HCEC 1CT (cell line): Measurements from ENCODE around the gene SHC2.
"Not testable (repeated sequence)": the region's sequence is repeated elsewhere in the genome, so short reads cannot be mapped to it uniquely, and the experiment has no call there.

ENCODE experiments used
- DNase-seq: peaks from one replicate; pipeline ENCODE4 v3.0.0-alpha.2; 2017

SHC2 gene

DNA sequence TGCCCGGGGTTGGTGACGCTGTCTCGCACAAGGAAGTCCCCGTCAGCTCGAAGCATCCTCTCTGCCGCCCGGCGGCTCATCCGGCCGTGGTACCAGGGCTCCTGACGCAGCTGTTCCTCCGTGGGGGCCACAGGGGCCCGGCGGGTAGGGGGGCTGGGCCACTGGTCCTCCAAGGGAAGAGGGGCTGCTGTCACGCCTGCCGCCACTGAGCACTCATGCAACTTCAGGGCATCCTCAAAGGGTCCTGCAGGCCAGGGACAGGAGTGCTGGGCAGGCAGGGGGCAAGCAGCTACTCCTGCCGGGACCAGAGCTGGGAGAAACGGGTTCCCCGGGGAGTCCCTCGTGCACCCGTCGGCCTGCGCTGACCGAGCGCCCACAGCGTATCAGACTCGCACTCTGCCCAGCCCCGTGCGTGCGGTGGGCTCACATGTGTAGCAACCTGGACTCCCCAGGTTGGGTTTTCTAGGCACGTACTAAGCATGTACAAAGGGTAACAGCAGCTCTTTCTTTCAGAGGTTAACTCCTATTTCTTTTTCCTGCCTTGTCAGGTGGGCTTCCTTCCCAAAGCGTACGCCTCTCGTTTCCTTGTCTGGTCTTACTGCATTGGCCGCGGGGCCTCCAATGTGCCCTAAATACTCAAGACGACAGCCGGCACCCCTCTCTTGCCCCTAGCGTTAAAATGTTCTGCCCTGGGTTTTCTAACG, 38.5 kb downstream of the SHC2 start:
- no peak for DNase-seq

GRCh38 chr19:419721-420515, 40.9 kb downstream of the SHC2 start:
- DNase-seq = no peak

DNA sequence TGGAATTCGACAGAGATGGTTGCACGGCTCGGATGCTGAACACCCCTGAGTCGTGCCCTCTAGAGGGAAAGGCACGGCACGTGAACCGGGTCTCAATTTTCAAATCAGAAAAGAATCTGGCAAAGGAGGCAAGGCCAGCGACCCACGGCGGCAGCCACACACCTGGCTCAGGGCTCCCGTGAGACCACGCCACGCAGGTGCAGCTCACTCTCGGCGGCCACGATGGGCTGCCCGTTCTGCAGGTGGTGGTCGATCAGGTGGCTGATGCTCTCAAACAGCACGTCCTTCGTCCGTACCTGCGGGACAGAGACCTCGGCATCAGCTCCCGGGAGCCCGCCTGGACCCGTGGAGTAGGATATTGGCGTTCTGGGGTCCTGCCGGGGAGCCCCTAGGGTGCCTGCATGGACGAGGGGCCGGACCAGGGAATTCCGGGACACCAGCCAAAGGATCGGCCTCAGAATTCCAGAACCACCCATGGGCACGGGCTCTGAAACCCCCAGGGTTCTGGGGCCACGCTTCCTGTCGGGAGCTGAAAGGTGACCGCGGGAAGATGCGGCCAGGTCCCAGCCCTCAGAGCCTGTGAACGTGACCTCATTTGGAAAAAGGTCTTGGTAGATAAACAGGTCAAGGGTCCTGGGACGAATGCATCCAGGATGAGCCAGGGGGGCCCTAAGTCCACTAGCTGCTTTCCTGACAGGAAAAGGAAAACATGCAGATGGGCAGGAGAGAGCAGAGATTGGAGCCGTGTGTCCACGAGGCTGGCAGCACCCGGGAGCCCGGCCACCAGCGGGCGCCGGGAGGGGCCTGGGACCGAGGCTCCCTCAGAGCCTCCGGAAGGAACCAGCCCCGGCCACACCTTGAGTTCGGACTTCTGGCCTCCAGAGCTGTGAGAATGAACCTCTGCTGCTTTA, 41.8 kb downstream of the SHC2 start:
- no peak for DNase-seq

GRCh38 chr19:416416-416815, 44.4 kb downstream of the SHC2 start:
- DNase-seq = no peak

DNA sequence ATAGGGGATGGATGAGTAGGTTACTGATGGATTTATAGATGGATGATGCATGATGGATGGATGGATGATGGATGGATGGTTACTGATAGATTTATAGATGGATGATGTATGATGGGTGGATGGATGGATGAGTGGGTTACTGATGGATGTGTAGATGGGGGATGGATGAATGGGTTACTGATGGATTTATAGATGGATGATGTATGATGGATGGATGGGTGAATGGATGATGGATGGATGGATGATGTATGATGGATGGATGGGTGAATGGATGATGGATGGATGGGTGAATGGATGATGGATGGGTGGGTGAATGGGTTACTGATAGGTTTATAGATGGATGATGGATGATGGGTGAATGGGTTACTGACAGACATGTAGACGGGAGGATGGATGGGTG, 45.5 kb downstream of the SHC2 start:
- DNase-seq = no peak

DNA sequence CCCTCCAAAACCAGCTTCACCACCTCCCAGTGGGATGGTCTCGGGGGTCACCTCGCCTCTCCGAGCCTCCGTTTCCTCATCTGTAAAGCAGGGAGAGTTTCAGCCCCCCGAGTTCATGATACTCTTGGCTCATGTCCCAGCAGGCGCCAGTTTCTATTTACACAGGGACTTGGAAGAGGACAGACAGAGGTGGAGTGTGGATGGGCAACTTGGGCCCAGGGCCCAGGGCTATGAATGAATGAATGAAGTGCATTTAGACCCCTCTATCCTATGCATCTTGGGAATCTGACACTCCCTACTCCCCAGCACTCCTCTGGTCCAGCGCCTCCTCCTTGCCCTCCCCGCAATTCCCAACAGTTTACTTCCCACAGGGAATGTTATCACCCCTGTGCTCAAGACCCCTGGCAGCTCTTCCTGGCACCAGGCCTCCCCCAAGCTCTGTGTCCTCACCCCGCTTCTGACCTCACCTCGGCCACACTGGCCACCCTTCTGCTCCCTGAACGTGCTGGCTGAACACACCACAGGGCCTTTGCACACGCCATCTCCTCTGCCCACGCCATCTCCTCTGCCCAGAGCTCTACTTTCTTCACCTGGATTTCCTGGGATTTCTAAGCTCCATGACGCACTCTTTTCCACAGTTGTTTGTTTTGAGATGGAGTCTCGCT, 46.9 kb downstream of the SHC2 start:
- no peak for DNase-seq

DNA sequence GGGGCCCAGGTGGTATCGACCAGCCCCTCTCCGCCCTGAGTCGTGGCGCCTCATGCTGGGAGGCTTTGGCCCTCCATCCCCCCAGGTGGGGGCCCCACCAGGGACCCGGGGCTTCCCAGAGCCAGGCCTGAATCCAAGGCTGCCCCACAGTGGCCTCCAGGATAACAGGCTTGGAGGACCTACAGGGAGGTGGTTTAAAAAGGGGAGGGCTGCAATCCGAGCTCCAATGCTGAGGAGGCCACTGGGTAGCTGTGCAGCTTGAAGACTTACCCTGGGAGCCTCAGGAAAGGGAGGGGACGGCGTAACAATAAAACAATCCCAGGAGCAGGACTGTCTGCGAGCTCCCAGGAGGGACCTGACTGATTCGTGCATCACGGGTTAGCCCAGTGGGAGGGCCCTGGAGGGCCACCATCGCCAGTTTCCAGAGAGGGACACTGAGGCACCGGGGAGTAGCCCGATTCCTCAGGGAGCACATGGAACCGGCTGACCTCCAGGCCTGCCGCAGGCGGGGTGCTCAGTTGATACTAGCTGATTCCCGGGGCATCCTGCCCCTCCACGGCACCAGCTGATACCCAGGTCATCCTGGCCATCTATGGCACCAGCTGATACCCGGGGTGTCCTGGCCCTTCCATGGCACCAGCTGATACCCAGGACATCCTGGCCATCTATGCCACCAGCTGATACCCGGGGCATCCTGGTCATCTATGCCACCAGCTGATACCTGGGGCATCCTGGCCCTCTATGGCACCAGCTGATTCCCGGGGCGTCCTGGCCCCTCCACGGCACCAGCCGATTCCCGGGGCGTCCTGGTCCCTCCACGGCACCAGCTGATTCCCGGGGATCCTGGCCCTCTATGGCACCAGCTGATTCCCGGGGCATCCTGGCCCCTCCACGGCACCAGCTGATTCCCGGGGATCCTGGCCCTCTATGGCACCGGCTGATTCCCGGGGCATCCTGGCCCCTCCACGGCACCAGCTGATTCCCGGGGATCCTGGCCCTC, 48.2 kb downstream of the SHC2 start:
- no peak for DNase-seq

- no peak for DNase-seq
These were observed 49.0 kb downstream of the SHC2 start for GRCh38 chr19:411723-412355.

DNA sequence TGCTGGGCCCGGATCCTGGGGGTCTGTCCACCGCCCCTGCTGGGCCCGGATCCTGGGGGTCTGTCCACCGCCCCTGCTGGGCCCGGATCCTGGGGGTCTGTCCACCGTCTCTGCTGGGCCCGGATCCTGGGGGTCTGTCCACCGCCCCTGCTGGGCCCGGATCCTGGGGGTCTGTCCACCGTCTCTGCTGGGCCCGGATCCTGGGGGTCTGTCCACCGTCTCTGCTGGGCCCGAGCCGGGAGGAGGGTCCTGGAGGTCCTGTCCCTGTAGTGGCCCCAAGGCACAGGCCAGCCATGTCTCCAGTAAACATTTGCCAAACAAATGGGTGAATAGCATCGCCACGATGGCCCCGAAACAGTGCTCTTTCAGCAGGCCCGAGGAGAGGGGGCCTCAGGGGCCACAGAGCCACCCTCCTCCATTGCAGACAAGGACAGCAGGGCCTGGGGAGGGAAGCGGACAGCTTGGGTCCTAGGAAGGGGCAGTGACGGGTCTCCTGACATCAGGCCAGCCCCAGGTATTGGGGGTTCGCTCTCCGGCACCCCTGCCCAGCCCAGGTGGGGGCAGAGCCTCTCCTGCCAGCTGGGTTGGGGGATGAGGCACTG, 49.6 kb downstream of the SHC2 start:
- not testable (repeated sequence) for DNase-seq

DNA sequence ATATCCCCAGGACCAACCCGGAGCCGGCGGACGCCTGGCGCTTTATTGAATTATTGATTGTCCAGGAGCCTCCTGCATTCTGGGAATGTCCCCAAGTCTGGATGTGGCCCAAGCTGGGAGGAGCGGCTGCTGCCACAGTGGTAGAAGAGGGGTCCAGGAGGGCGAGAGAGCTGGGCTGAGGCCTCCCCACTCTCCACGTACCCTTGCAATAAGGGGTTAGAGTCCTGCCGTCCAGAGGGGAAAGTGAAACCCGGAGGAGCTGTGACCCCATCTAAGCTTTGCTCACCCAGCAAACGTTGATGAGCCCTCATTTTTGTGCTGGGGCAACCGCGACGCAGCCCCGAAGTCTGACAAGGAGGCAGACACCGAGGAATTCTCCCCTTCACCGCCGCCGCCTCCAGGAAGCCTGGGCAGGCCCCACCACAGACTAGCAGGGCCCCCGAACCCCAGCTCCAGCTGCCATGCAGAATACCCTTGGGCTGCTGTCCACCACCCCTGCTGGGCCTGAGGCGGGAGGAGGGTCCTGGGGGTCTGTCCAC, 50.5 kb downstream of the SHC2 start:
- DNase-seq = no peak

DNA sequence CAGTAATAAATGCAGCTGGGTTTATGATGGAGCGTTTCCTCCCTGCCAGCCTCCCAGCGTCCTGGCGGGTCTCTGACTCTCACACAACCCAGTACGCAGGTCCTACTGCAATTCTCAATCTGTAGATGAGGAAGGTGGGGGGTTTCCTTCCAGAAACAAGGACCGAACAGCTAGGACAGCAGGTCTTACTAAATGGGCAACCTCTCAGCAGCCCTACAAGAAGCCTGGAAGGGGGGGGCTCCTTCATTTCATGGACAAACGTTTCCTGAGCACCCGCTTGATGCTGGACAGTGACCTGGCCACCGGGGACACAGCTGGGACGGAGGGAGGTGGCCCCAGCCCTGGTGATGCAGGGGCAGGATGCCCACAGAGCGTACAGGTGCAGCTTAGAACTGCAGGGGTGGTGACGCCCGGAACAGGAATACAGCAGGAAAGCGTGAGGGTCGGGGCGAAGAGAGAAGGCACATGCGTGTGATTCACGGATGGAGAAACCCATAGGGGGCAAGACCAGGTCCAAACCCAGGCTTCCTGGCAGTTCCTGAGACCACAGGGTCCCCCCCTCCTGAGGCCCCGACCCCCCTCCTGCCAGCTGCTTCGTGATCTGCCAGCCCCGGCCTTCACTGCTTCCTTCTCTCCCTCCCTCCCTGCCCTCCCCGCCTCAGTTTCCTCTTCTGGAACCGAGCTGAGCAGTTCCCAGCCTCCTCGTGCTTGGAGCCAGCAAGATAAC, 51.2 kb downstream of the SHC2 start:
- no peak for DNase-seq

- DNase-seq = no peak
These were observed 51.8 kb downstream of the SHC2 start, which contains the start of gene C2CD4C for GRCh38 chr19:408902-409515. Gene C2CD4C (minus strand): TSS chr19:409147. CDS start chr19:408361, 786 bp downstream.

DNA sequence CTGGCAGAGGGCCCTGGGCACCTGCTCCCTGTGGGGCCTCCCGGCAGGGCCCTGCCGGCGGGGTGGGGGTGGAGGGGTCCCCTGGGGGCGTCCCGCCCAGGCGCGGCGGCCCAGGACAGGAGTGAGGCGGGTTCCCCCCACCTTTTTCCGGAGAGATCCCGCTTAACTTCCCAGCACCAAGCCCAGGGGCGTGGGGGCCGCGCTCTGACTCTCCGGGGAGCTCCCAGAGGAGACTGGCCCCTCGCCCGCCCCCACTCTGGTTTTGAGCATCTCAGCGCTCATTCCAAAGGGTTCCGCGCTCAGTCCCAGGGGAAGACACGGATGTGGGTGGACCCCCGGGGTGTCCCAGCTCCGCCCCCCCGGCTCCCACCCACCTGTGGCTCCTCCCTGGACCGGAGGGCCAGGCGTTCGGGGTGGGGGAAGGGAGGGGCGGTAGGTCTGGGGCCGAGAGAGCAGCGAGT, 52.4 kb downstream of the SHC2 start:
- DNase-seq = no peak

GRCh38 chr19:407511-408440, 53.1 kb downstream of the SHC2 start:
- no peak for DNase-seq

- DNase-seq = no peak
These were observed 53.8 kb downstream of the SHC2 start for GRCh38 chr19:406971-407510.

GRCh38 chr19:406135-406781, 54.6 kb downstream of the SHC2 start:
- DNase-seq = no peak
